ENCODE data around the gene GRID1.

GRID1 gene

DNA sequence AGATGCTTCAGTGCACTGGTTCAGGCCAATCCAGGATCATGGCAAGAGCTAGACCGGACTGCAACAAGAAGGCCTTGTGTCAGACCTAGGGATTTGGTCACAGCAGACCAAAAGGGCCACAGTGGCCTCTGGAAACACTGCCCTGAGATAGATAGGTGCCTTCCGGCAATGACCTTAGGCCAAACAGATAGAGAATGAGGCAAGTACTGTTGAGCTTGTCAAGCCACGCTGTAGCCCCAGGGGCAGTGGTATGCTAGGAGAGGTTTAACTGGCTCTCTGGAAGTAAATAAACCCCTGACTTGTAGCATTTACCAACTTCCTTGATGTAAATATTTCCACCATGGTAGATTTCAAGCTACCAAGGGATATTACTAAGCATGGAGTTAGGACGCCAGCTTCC, 197.5 kb downstream of the GRID1 start:
- no peak for DNase-seq (ENCODE audit: low spot score)

DNA sequence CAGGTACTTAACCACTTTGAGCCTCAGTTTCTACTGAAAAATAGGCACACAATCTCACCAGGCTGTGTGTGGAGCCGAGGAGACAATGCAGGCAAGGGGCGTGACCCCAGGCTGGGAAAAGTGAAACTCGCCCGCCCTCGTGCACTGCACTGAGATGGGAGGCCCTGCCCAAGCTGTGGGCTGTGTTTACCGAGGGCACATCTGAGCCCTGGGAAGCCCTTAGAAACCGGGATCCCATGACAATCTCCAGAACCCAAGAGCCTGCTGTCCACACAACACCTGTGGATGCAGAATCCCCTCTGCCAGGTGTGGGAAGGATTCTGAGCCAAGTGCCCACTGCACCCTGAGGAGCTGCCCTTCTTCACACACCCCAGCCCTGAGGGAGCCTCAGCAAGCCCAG, 198.3 kb downstream of the GRID1 start:
- no peak for DNase-seq (ENCODE audit: low spot score)

- no peak for DNase-seq (ENCODE audit: low spot score)
Observed at GRCh38 chr10:86167762-86168128, 198.8 kb downstream of the GRID1 start.

GRCh38 chr10:86167121-86167761, 199.4 kb downstream of the GRID1 start:
- no peak for DNase-seq (ENCODE audit: low spot score)

- no peak for DNase-seq (ENCODE audit: low spot score)
Observed at GRCh38 chr10:86165666-86166065, 200.9 kb downstream of the GRID1 start.

GRCh38 chr10:86164960-86165630, 201.5 kb downstream of the GRID1 start:
- DNase-seq (ENCODE audit: low spot score), result no peak

DNA sequence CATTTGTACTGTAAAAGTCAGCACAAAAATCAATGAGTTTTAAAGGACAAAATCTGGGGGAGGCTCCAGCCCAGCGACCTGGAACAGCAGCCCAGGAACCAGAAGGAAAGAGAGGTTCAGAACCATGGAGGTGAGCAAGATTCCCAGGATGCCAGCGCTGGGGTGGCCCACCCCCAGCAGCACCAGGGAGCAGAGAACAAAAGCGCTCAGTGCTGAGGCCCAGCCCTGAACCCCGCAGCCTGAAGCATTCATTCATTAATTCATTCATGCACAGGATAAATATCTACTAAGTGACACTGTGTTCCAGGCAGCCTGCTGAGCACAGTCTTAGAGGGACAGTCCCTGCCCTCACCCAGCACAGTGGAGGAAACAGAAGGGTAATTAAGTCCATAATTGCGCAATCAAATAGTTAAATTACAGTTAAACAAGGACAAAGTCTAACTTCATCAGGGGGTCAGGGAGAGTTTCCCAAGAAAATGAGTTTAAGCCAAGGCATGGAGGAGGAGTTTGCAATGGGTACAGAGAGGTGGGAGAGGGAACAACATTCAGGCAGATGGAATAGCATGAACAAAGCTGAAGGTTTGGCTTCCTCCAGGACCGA, 202.3 kb downstream of the GRID1 start:
- DNase-seq (ENCODE audit: low spot score), result no peak

GRCh38 chr10:86163522-86164173, 202.9 kb downstream of the GRID1 start:
- no peak for DNase-seq (ENCODE audit: low spot score)

GRCh38 chr10:86162696-86163400, 203.7 kb downstream of the GRID1 start:
- DNase-seq (ENCODE audit: low spot score), result no peak

DNA sequence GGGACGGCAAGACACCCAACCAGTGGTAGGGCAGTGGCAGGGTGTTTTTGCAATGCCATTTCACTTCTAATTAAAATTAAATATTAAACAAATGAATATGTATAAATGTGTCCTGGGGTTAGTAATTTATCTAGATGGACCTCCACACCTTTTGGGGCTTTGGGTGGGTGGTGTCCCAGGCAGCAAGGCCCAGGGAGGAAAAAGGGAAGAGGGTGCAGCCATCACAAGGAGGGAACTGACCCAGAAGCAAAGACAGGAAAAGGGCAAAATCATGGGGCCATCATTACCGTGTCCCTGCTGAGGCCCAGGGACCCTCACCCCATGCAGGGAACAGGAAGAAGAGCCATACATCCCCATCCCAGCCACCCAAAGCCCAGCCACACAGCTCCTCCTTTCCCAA, 204.6 kb downstream of the GRID1 start:
- no peak for DNase-seq (ENCODE audit: low spot score)

- DNase-seq (ENCODE audit: low spot score), result no peak
Observed at GRCh38 chr10:86160890-86161585, 205.6 kb downstream of the GRID1 start.

DNA sequence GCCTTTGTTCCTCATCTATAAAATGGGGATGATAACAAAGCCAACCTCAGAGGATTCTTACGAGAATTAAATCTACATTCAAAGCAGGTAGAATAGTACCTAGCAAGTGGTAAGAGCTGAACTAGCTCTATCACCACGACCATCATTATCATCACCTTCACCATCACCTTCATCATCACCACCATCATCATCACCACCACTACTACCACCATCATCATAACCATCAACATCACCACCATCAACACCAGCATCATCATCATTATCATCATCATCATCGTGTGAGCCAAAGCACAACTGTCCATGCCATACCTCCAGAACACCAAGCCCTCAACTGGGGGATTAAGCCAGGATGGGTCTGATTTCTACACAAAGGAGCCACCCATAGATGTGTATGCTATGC, 206.8 kb downstream of the GRID1 start:
- no peak for DNase-seq (ENCODE audit: low spot score)

DNA sequence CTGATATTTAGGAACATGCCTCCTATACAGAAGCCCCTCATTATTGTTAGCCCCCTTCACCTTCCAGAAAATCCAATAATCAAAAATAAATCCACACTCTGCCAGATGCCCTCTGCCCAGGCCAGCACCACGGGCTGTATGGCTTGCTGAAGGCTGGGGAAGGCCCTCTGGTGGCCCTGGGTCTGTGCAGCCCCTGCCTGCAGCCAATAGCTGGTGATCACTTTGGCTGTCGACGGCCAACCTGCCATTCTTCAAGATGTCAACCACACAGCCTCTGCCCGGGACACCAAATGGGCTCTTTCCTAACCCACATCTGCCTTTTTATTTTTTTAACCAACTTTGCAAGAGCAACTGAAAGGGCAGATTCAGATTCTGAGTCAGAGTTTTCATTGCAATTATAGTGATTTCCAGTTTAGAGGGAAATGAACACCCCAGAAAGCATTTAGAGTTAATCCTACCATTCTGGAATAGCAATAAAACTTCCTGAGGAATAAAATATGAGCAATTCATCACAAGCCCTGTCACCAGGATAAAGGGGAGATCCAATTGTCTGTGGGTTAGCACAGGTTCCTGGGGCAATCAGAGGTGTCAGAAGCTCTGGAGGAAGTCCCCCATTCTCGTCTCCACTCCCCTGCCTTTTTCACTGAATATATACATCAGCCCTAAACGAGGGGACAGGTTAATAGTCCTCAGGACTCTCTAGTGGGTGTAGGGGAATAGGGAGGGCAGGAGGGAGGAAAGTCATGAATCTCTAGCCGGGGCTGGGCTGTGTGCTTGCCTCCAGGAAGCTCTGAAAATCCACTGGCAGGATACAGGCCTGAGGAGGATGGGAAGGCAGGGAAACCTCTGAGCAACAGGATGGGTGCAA, 211.3 kb downstream of the GRID1 start:
- DNase-seq (ENCODE audit: low spot score), result no peak

DNA sequence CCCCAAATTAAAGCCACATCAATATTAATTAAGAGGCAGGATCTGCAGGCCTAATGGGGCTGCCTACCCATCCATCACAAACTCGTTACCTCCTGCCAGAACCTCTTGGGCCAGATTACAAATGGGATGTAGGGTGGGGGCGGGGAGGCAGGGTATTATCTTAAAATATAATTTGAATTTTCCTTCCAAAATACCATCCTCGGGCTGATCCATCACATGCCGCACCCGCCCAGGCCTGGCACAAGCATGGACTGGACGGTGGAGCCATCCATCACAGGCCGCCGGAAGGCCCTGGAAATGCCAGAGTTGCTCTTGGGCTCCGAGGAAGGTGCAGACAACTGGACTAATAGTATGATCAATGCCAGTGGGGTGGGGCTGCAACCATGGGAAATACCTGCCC, 212.8 kb downstream of the GRID1 start:
- DNase-seq (ENCODE audit: low spot score), result no peak

- no peak for DNase-seq (ENCODE audit: low spot score)
Observed at GRCh38 chr10:86152911-86153310, 213.7 kb downstream of the GRID1 start.

DNA sequence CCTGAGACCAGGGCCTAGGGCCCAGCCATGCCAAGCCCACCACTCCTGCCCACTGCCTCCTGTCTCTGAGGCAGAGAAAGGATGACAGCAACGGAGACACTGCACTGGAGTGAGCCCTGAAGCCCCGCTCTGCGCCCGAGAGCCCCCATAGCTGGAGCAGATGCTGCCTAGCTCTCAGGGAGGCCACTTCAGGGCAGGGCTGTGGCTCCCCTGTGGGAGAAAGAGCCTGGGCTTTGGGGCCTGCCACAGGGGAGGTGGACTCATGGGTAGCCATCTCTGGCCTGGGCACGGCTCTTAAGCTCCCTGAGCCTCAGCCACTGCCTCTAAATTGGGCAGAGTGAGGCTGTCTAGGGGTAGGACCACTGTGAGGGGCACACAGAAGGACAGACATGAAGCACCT, 214.2 kb downstream of the GRID1 start:
- no peak for DNase-seq (ENCODE audit: low spot score)

DNA sequence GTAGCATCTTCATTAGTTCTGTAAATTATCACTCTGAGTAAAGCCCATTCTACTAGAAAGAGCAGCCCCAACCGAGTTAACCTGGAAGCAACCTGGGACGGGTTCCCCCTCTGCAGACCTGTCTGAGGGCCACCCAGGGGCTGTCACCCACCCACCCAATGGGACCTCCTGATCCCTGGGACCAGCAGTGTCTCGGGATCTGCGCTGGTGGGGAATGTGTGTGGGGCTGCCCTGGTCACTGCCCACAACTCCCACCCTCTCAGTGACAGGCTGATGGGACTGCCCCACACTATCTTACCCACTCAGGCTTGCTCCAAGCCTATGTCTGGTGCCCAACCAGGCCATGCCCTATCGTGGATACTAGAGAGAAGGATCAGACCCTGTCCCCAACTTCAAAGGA, 215.0 kb downstream of the GRID1 start:
- DNase-seq (ENCODE audit: low spot score), result no peak

- no peak for DNase-seq (ENCODE audit: low spot score)
Observed at GRCh38 chr10:86149257-86149656, 217.3 kb downstream of the GRID1 start.

DNA sequence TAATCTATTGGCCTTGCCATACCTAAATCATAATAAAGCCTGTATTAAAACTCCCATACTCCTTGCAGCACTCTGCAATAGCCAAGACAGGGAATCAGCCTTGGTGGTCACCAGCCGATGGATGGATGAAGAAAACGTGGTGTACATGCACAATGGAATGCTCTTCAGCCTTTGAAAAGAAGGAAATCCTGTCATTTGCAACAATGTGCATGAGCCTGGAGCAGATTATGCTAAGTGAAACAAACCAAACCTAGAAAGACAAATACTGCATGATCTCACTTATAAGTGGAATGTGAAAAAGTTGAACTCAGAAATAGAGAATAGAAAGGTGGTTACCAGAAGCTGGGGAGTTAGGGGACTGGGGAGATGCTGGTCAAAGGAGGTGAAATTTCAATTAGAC, 218.5 kb downstream of the GRID1 start:
- DNase-seq (ENCODE audit: low spot score), result no peak

DNA sequence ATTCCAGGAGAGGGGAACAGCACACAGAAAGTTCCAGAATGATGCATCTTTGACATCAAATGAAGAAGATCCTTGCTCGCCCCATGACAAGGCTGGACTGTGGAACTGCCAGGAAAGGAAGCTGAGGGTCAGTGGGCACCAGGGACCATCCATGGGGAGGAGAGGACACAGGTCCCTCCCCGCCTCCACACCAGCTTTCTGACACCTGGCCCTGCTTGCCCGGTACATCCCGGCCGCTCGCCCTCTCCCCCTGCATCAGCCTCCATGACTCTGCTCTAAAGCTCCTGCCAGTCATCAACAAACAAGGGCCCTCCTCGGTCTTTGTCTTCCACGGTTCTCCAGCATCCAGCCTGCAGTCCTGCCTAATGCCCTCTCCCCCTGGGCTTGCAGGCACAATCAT, 222.3 kb downstream of the GRID1 start:
- no peak for DNase-seq (ENCODE audit: low spot score)

- DNase-seq (ENCODE audit: low spot score), result no peak
Observed at GRCh38 chr10:86141896-86142295, 224.7 kb downstream of the GRID1 start.

Measured in AG08396 (cell line).